COR-L47 (cell line): ENCODE results near the gene OVCH2.
"Not testable (repeated sequence)": the region's sequence is repeated elsewhere in the genome, so short reads cannot be mapped to it uniquely, and the experiment has no call there.

ENCODE experiments used
- DNase-seq: peaks from one replicate; lab custom pipeline; 2025; lab: John Stamatoyannopoulos, UW

Gene OVCH2, protein sequence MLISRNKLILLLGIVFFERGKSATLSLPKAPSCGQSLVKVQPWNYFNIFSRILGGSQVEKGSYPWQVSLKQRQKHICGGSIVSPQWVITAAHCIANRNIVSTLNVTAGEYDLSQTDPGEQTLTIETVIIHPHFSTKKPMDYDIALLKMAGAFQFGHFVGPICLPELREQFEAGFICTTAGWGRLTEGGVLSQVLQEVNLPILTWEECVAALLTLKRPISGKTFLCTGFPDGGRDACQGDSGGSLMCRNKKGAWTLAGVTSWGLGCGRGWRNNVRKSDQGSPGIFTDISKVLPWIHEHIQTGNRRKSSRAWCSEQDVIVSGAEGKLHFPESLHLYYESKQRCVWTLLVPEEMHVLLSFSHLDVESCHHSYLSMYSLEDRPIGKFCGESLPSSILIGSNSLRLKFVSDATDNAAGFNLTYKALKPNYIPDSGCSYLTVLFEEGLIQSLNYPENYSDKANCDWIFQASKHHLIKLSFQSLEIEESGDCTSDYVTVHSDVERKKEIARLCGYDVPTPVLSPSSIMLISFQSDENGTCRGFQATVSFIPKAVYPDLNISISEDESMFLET

GRCh38 chr11:7706377-7706776 lies at the start of gene OVCH2:
Gene OVCH2, minus strand, starts transcription at chr11:7706477. Its CDS starts 83 bp downstream, at chr11:7706394.
- DNase-seq = no peak

GRCh38 chr11:7749456-7749855 lies 43.2 kb upstream of the OVCH2 start:
- DNase-seq = no peak

- DNase-seq = not testable (repeated sequence)
Observed at GRCh38 chr11:7734767-7735166, 28.5 kb upstream of the OVCH2 start.

DNA sequence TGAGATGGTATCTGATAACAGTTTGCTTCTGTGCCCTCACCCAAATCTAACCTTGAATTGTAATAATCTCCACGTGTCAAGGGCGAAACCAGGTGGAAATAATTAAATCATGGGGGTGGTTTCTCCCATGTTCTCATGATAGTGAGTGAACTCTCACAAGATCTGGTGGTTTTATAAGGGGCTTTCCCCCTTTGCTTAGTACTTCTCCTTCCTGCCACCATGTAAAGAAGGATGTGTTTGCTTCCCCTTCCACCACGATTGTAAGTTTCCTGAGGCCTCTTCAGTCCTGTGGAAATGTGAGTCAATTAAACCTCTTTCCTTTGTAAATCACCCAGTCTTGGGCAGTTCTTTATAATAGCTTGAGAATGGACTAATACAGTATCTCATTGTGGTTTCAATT lies 8.5 kb upstream of the OVCH2 start:
- no peak for DNase-seq

- no peak for DNase-seq
Observed at GRCh38 chr11:7703740-7704139, 2.5 kb downstream of the OVCH2 start.

GRCh38 chr11:7696424-7696823 lies 9.9 kb downstream of the OVCH2 start:
- DNase-seq = no peak

GRCh38 chr11:7694235-7694634 lies 12.0 kb downstream of the OVCH2 start:
- no peak for DNase-seq

GRCh38 chr11:7692426-7692825 lies 13.9 kb downstream of the OVCH2 start:
- no peak for DNase-seq

DNA sequence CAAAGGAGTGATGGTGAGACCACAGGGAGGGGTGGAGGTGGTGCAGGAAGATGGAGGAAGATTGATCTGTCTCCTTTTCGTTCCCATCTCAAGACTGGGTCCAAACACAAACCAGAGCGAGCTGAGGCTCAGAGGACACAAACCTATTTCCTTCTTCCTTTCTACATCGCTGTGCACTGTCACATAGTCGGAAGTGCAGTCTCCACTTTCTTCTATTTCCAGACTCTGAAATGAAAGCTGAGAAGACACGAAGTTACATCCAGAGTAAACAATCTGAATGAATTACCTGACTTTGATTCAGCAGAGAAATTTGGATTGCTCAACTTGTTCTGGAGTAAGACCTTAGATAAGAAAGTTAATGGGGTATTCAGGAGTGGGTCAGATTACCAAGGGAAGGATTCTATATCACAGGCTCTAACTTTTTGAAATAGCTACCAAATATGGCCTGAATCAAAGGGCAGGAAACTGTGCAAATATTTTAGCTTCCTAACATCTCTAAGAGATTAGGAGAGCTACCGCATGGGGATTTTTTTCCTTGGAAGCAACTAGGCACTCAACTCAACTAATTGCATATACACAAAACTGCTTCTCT lies 14.4 kb downstream of the OVCH2 start:
- DNase-seq = no peak

GRCh38 chr11:7690648-7691047 lies 15.6 kb downstream of the OVCH2 start:
- DNase-seq = no peak

DNA sequence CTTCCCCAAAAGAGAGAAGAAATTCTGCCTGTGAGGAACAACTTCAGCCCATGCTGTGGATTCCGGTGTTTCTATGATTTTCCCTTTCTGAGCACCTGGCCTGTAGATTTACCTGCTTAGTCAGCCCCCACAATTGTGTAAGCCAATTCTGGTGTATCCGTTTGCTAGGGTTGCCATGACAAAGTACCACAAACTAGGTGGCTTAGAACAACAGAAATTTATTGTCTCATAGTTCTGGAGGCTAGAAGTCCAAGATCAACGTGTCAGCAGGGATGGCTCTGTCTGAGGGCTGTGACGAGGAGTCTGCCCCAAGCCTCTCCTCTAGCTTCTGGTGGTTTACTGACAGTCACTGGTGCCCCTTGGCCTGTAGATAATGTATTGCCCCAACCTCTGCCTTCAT lies 17.0 kb downstream of the OVCH2 start:
- DNase-seq = no peak

GRCh38 chr11:7688238-7688826 lies 17.9 kb downstream of the OVCH2 start:
- DNase-seq = no peak

GRCh38 chr11:7687386-7687785 lies 18.9 kb downstream of the OVCH2 start:
- no peak for DNase-seq

DNA sequence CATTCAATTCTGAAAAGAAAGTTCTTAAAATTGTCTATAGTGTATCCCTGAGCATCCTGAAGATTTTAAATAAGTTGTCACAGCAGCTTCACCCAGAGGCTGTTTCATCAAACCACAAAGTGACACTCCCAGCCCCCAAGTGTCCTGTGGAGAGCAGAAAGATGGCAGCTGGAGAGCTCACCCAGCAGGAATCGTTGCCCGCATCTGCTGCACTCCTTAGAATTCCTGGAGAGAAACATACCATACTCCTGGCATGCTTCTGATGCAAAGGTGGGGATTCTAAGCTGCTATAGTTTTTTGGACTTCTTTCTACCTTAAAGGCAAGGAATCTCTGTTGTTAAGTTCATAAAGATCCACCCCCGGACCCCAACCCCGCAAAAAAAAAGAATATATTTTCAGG lies 19.5 kb downstream of the OVCH2 start:
- no peak for DNase-seq

- DNase-seq = no peak
Observed at GRCh38 chr11:7683571-7683970, 22.7 kb downstream of the OVCH2 start.

DNA sequence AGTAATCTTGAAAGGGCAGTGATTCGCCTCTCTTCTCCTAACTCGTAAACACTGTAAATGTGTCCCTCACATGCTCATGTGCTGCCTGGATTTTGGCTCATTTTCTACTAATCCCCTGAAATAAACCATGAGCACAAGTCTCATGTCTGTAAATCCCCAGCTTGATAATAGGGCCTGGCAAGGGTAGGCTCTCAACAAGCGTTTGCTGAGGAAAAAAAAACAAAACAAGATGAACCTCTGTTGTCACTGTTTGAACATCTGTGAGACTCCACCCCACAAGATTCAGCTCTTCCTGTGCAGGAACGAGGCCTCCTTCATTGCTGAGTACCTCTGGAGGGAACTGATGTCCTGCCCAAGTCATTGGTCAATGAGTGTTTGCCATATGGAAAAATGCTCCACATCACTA lies 28.5 kb downstream of the OVCH2 start:
- DNase-seq = no peak

- DNase-seq = no peak
Observed at GRCh38 chr11:7677071-7677470, 29.2 kb downstream of the OVCH2 start.

GRCh38 chr11:7675631-7676030 lies 30.6 kb downstream of the OVCH2 start:
- no peak for DNase-seq

DNA sequence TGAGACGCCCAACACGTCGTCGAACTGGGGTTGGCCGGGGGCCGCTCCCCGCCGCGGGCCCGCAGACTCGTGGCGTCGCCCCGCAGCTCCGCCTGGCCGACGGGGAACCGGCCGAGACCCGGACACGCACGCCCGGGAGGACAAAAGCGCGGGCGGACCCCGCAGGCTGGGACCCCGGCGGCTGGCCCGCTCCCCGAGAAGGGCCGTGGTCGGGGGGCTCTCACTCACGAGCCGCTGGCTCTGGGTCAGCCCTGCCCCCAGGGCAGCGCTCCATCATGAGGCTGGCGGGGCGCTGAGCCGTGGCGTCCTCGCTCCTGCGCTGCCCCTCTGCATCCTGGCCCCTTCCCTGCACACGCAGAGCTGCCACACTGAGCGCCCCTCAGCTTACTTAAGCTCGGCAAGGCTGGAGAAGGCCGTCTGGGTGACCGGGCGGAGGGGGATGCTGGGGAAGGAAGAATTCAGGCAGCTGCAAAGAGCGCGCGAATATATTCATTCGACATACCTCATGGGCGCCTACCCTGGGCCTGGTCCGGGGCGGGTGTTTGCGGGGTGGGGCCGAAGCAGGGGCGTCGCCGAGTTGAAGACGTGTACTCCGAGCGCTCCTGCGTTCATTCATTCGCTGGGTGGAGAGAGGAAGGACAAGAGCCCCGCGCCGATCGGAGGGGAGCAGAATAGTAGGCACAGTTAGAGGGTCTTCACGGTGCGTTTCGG lies 32.4 kb downstream of the OVCH2 start:
- no peak for DNase-seq

DNA sequence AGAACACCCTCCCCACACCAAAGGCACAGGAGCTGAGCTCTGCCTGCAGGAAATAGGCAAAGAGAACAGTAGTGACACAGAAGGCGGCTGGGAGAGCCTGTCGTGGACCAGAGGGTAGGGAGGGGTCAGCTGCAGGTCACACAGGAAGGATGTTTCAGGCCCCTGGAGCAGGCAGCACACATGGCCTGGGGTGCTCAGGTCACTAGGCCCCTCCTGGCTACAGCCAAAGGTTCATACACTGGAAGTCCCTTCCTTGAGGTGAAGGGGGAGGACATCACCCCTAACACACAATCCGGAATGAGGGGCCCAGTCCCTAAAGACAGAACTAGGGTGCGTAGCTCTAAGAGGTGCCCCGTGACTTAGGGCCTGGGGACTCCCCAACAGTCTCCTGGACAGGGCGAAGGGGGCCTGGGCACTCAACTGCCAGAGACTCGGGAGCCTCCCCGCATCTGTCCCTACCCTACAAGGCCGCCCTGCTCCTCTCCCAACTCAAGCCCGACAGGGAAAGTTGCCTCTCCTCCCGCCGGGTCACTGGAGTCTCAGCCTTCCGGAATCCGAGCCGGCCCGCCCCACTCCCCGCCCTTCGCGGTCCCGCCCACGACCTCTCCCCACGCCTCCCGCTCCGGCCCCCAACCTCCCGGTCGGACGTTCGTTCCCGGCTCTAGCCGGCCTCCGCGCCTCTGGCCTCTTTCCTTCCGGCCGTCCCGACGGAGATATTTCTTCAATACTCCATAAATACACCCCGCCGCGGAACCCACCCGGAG lies 33.1 kb downstream of the OVCH2 start, which contains the start of gene CYB5R2:
TSS of gene CYB5R2 (minus strand) at position 541 of the 764 bp plus-strand sequence. CDS start 675 bp downstream, outside the sequence.
- DNase-seq = no peak

DNA sequence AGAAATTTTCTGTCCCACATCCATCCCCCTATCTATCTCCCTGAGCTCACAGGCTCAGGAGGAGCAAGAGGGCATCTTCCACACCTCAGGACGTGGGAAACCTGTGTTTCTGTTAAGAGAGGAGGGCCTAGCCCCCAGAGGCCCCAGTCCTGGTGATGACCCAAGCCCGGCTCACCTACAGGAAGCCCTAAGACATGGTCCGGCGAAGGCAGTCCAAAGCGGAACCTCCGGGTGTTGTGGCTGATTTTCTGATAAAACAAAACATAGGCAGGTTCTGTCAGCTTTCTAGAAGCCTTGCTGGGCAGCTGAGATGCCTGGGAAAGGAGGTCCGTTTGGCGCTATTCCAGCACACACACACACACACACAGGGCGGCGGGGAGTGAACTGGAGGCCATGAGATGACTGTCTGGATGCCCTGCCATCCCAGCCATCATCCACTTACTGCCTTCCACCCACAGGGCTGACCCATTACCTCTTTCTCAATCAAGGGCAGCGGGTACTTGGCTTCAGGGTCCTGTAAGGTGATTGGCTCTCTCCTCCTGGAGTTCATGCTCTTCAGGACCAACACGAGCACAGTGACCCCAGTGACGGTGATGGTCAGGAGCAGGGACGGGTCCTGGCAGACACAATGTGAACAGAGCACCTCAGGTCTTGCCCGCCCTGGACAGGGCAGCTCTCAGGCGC lies 33.9 kb downstream of the OVCH2 start:
- no peak for DNase-seq
